Activated CD4-positive, alpha-beta T cell treated with anti-CD3 and anti-CD28 coated beads, Interleukin-10, Interleukin-2, amounts not matched to agents 100 ng/mL and 50 ng/mL, durations not matched to agents 16 hours and 8 hours (primary cell): ENCODE results near the gene TIRAP.
A peak's percentile ranks its signal among the peaks of the same experiment; 100 is the strongest.
"Not testable (repeated sequence)": the region's sequence is repeated elsewhere in the genome, so short reads cannot be mapped to it uniquely, and the experiment has no call there.

Experiments
- DNase-seq: peaks from one replicate; pipeline ENCODE4 v3.0.0-alpha.2; 2020

TIRAP gene

GRCh38 chr11:126282736-126283591, at the start of gene TIRAP:
TIRAP (plus strand) TSS chr11:126283093; CDS start chr11:126290895, 7,802 bp downstream.
- DNase-seq: peak; percentile 67

GRCh38 chr11:126233391-126233790, 49.5 kb upstream of the TIRAP start:
- DNase-seq: no peak

- DNase-seq: no peak
Observed at GRCh38 chr11:126246636-126247035, 36.3 kb upstream of the TIRAP start.

- DNase-seq: no peak
Observed at GRCh38 chr11:126253265-126253664, 29.6 kb upstream of the TIRAP start.

GRCh38 chr11:126254819-126255218, 28.1 kb upstream of the TIRAP start:
- DNase-seq: no peak

- DNase-seq: not testable (repeated sequence)
Observed at GRCh38 chr11:126255507-126255906, 27.4 kb upstream of the TIRAP start.

GRCh38 chr11:126256216-126256615, 26.7 kb upstream of the TIRAP start:
- no peak for DNase-seq

- no peak for DNase-seq
Observed at GRCh38 chr11:126257144-126257543, 25.7 kb upstream of the TIRAP start.

GRCh38 chr11:126257764-126258163, 25.1 kb upstream of the TIRAP start:
- no peak for DNase-seq

GRCh38 chr11:126262216-126262615, 20.7 kb upstream of the TIRAP start:
- DNase-seq: no peak

GRCh38 chr11:126263489-126263888, 19.4 kb upstream of the TIRAP start:
- DNase-seq: no peak

- no peak for DNase-seq
Observed at GRCh38 chr11:126265811-126266210, 17.1 kb upstream of the TIRAP start.

GRCh38 chr11:126267650-126268049, 15.2 kb upstream of the TIRAP start:
- no peak for DNase-seq

- DNase-seq: no peak
Observed at GRCh38 chr11:126268361-126268707, 14.6 kb upstream of the TIRAP start.

GRCh38 chr11:126268708-126269579, 13.9 kb upstream of the TIRAP start, which contains the start of the genes FOXRED1 and SRPRA:
FOXRED1 (plus strand) TSS chr11:126269154; CDS start chr11:126269207, 53 bp downstream.
SRPRA (minus strand) TSS chr11:126268895; CDS start chr11:126268804, 91 bp downstream.
- peak; percentile 100 for DNase-seq

- no peak for DNase-seq
Observed at GRCh38 chr11:126277322-126277721, 5.6 kb upstream of the TIRAP start.

- DNase-seq: no peak
Observed at GRCh38 chr11:126277780-126278179, 5.1 kb upstream of the TIRAP start.

GRCh38 chr11:126279191-126279590, 3.7 kb upstream of the TIRAP start:
- DNase-seq: no peak

- no peak for DNase-seq
Observed at GRCh38 chr11:126280595-126280994, 2.3 kb upstream of the TIRAP start.

GRCh38 chr11:126281245-126281644, 1.6 kb upstream of the TIRAP start:
- no peak for DNase-seq

GRCh38 chr11:126281666-126282175, 1.2 kb upstream of the TIRAP start:
- no peak for DNase-seq

- peak; percentile 39 for DNase-seq
Observed at GRCh38 chr11:126282361-126282735, 545 bp upstream of the TIRAP start.

- peak; percentile 78 for DNase-seq
Observed at GRCh38 chr11:126284829-126285228, 1.9 kb downstream of the TIRAP start.

GRCh38 chr11:126288237-126288636, 5.3 kb downstream of the TIRAP start:
- no peak for DNase-seq
